Tibial nerve (tissue), 4 donors: ENCODE results near the gene ABCA7. TPM values are rescaled to one million over a fixed set of nuclear protein-coding genes. Genes with fewer than 3 reads are reported as not detected.

Experiments
- DNase-seq, 2 donors: peaks; one replicate each; pipeline ENCODE4 v3.0.0-alpha.2; 2019; ENCODE audit warnings: low spot score in 2 of 2
- H3K27ac ChIP-seq, 4 donors: fragments of 200-600 bp; sonication (generic) in 3 of 4; one replicate each; pipeline ENCODE4 v1.5.1; 2017 to 2019; ENCODE audit warnings: mild to moderate bottlenecking in 1 of 4
- H3K27me3 ChIP-seq, 2 donors: fragments of 200-600 bp; sonication (generic) in 1 of 2; one replicate each; pipeline versions ENCODE4 v1.5.1 to v1.6.0; 2017 to 2019
- H3K36me3 ChIP-seq, 3 donors: fragments of 200-600 bp; sonication (generic); one replicate each; pipeline ENCODE4 v1.5.1; 2018 to 2019
- H3K4me1 ChIP-seq, 4 donors: fragments of 200-600 bp; sonication (generic) in 3 of 4; one replicate each; pipeline ENCODE4 v1.5.1; 2017 to 2019
- H3K4me3 ChIP-seq, 4 donors: fragments of 200-600 bp; sonication (generic) in 3 of 4; one replicate each; pipeline ENCODE4 v1.5.1; 2017 to 2019; ENCODE audit warnings: mild to moderate bottlenecking in 1 of 4, moderate library complexity in 1 of 4
- H3K9me3 ChIP-seq, 4 donors: fragments of 200-600 bp; sonication (generic) in 3 of 4; one replicate each; pipeline ENCODE4 v1.5.1; 2017 to 2019
- CTCF ChIP-seq, 5 experiments: fragments of 200-600 bp in 3 of 5; fragments of 450-650 bp in 2 of 5; sonication (generic) in 3 of 5; IDR thresholded peaks; one replicate each; pipeline ENCODE4 v1.5.1; 2016 to 2019; ENCODE audit warnings: antibody characterized with exemption in 5 of 5, mild to moderate bottlenecking in 3 of 5, moderate library complexity in 2 of 5
- EP300 ChIP-seq, 2 donors: sonication (generic); formaldehyde crosslinking; IDR thresholded peaks; one replicate each; pipeline ENCODE4 v1.6.1; 2017; ENCODE audit warnings: antibody characterized with exemption in 2 of 2, mild to moderate bottlenecking in 1 of 2
- POLR2A ChIP-seq, 2 donors: fragments of 450-650 bp; IDR thresholded peaks; one replicate each; pipeline ENCODE4 v1.6.1; 2017; ENCODE audit warnings: antibody characterized with exemption in 2 of 2, mild to moderate bottlenecking in 2 of 2, moderate library complexity in 2 of 2
- WGBS, 2 donors: methylation state at CpG; one replicate each; pipeline ENCODE4 v1.1.5; 2018; 5-methylcytosine and 5-hydroxymethylcytosine counted together
- total RNA-seq, 4 donors: library from RNA; depleted of rRNA; stranded (reverse); fragments of >200 nt; gene quantifications; one replicate each; pipeline ENCODE4 v1.1.0, GENCODE V29; 2016

The ABCA7 gene
- total RNA-seq, 4 donors from 2014 or later = 9.6 to 25.8 (median 13.7) TPM

GRCh38 chr19:1042689-1043511 is 3.0 kb downstream of the ABCA7 start:
- TF ChIP-seq POLR2A (IDR thresholded peaks at IDR 0.05) = no peak
- no peak for TF ChIP-seq EP300 (IDR thresholded peaks at IDR 0.05)
- TF ChIP-seq CTCF (IDR thresholded peaks at IDR 0.05) = no peak
- Histone ChIP-seq H3K4me1 (peaks cover 0 to 52% (median 25%) of the 10 kb centered on the region in 4 donors), H3K27ac (peak overlapping the region in 1 of 4 donors; percentile 24), H3K9me3 (no peaks in the 10 kb centered on the region), H3K27me3 (peaks cover 0 to 25% of the 10 kb centered on the region in 2 donors), H3K4me3 (no peak overlapping the region), H3K36me3 (no peaks in the 10 kb centered on the region)
- DNase-seq = no peak
- 43 to 46% methylated on average over 23 of the region's 23 CpGs for WGBS, 2 donors

- no peaks in the 10 kb centered on the region for H3K9me3 ChIP-seq
- no peak overlapping the region for H3K27ac ChIP-seq
- TF ChIP-seq POLR2A (IDR thresholded peaks at IDR 0.05) (no peak), CTCF (IDR thresholded peaks at IDR 0.05) (no peak), EP300 (IDR thresholded peaks at IDR 0.05) (no peak)
- DNase-seq = no peak
- H3K36me3 ChIP-seq = no peaks in the 10 kb centered on the region
- H3K27me3 ChIP-seq = peaks cover 0 to 25% of the 10 kb centered on the region in 2 donors
- H3K4me1 ChIP-seq = peaks cover 0 to 29% (median 13%) of the 10 kb centered on the region in 4 donors
- no peak overlapping the region for H3K4me3 ChIP-seq
- WGBS, 2 donors = 82 to 85% methylated on average over 10 of the region's 10 CpGs
These were observed 5.3 kb downstream of the ABCA7 start for GRCh38 chr19:1045247-1045603.

- Histone ChIP-seq H3K4me1 (peaks cover 0 to 20% (median 7%) of the 10 kb centered on the region in 4 donors), H3K4me3 (no peak overlapping the region), H3K9me3 (no peaks in the 10 kb centered on the region), H3K27me3 (peaks cover 0 to 23% of the 10 kb centered on the region in 2 donors), H3K36me3 (no peaks in the 10 kb centered on the region), H3K27ac (no peak overlapping the region)
- WGBS, 2 donors = 90 to 93% methylated on average over 17 to 18 of the region's 33 CpGs
- TF ChIP-seq CTCF (IDR thresholded peaks at IDR 0.05) (no peak), EP300 (IDR thresholded peaks at IDR 0.05) (no peak), POLR2A (IDR thresholded peaks at IDR 0.05) (no peak)
- DNase-seq = no peak
These were observed 6.3 kb downstream of the ABCA7 start for GRCh38 chr19:1046117-1046626.

- Histone ChIP-seq H3K36me3 (no peaks in the 10 kb centered on the region), H3K27ac (no peak overlapping the region), H3K4me1 (peaks cover 0 to 11% (median 2%) of the 10 kb centered on the region in 4 donors), H3K9me3 (no peaks in the 10 kb centered on the region), H3K27me3 (peaks cover 0 to 14% of the 10 kb centered on the region in 2 donors), H3K4me3 (no peak overlapping the region)
- TF ChIP-seq POLR2A (IDR thresholded peaks at IDR 0.05) (no peak), CTCF (IDR thresholded peaks at IDR 0.05) (no peak), EP300 (IDR thresholded peaks at IDR 0.05) (no peak)
- no peak for DNase-seq
- WGBS, 2 donors = 91 to 94% methylated on average over 55 to 72 of the region's 77 CpGs
These were observed 7.2 kb downstream of the ABCA7 start for GRCh38 chr19:1046836-1047695.
